Mucosa of descending colon (tissue), 3 donors: ENCODE results near the gene NEDD8. TPM values are rescaled to one million over a fixed set of nuclear protein-coding genes. Genes with fewer than 3 reads are reported as not detected.

ENCODE experiments used
- ATAC-seq: fragments of 200-7000 bp; cut with Tn5 transposase; one replicate; pipeline ENCODE4 v1.9.1; 2020; ENCODE audit warnings: mild to moderate bottlenecking, moderate library complexity
- DNase-seq, 3 donors: peaks; one replicate each; pipeline ENCODE4 v3.0.0-alpha.2; 2020
- H3K36me3 ChIP-seq: fragments of 200-600 bp; one replicate; pipeline ENCODE4 v1.8.0; 2021; ENCODE audit warnings: low read depth, mild to moderate bottlenecking
- H3K4me1 ChIP-seq: fragments of 200-600 bp; one replicate; pipeline ENCODE4 v1.8.0; 2021; ENCODE audit warnings: low read depth, mild to moderate bottlenecking
- H3K4me3 ChIP-seq: fragments of 200-600 bp; one replicate; pipeline ENCODE4 v1.8.0; 2021; ENCODE audit warnings: mild to moderate bottlenecking
- H3K9me3 ChIP-seq: fragments of 200-600 bp; one replicate; pipeline ENCODE4 v1.8.0; 2021; ENCODE audit warnings: mild to moderate bottlenecking
- CTCF ChIP-seq: fragments of 200-600 bp; IDR thresholded peaks from one replicate; pipeline ENCODE4 v1.8.0; 2022; ENCODE audit warnings: antibody characterized with exemption, mild to moderate bottlenecking
- intact Hi-C, 2 donors: fragments of 100-400 bp; cut with DNase I in 1 of 2; cut with micrococcal nuclease in 1 of 2; formaldehyde crosslinking; loops; one replicate each; pipeline versions ENCODE4 v1.11.0 to v1.11.1; 2022; cut with DNase I, micrococcal nuclease
- total RNA-seq, 3 donors: library from RNA; stranded (reverse); fragmentation: NEBNext Ultra II Directional in 2 of 3; extraction: Animal tissue kit (Norgen Biotek cat#: 25700) in 2 of 3; gene quantifications; one replicate each; pipeline versions ENCODE4 v1.2.1 to v1.2.4, GENCODE V29; 2021 to 2023
- donor health status: DM: no; HTN: no; CAD: no; lungs with moderate emphysema.
- donor health status: DM: no; HTN: no; CAD: no.
- donor health status: DM: no; HTN: yes; CAD: no.

NEDD8 gene
- total RNA-seq, 3 donors from 2014 or later = 108 to 150 (median 131) TPM

- H3K4me1 ChIP-seq = no peaks in the 10 kb centered on the region
- DNase-seq (peak in 1 of 3 donors; percentile 10), ATAC-seq (no peak)
- H3K9me3 ChIP-seq = no peaks in the 10 kb centered on the region
- no peak for TF ChIP-seq CTCF
- intact Hi-C loops = no loop called here
- H3K36me3 ChIP-seq = no peaks in the 10 kb centered on the region
- H3K4me3 ChIP-seq = no peak within 1 kb of the TSS
Observed at GRCh38 chr14:24262821-24263733, 30.9 kb upstream of the NEDD8 start, which contains the start of gene TGM1. TSS of gene TGM1 (minus strand) at chr14:24263177. CDS start at chr14:24262352, 825 bp downstream.

GRCh38 chr14:24261969-24262327, 29.8 kb upstream of the NEDD8 start:
- intact Hi-C loops = no loop called here

GRCh38 chr14:24261256-24261968, 29.2 kb upstream of the NEDD8 start:
- DNase-seq (peak in 1 of 3 donors; percentile 14), ATAC-seq (no peak)
- no peaks in the 10 kb centered on the region for H3K36me3 ChIP-seq
- TF ChIP-seq CTCF = no peak
- H3K4me3 ChIP-seq = no peak overlapping the region
- H3K4me1 ChIP-seq = no peaks in the 10 kb centered on the region
- intact Hi-C loops = no loop called here
- no peaks in the 10 kb centered on the region for H3K9me3 ChIP-seq

More at GRCh38 chr14:24261969-24262327, 29.8 kb upstream of the NEDD8 start:
- H3K4me1 ChIP-seq = no peaks in the 10 kb centered on the region
- no peak for TF ChIP-seq CTCF
- H3K4me3 ChIP-seq = no peak overlapping the region
- H3K36me3 ChIP-seq = no peaks in the 10 kb centered on the region
- no peaks in the 10 kb centered on the region for H3K9me3 ChIP-seq
- DNase-seq (no peak), ATAC-seq (no peak)

GRCh38 chr14:24260780-24261157, 28.6 kb upstream of the NEDD8 start:
- Histone ChIP-seq H3K9me3 (no peaks in the 10 kb centered on the region), H3K4me3 (no peak overlapping the region), H3K4me1 (no peaks in the 10 kb centered on the region), H3K36me3 (no peaks in the 10 kb centered on the region)
- DNase-seq (peak in 1 of 3 donors; percentile 5), ATAC-seq (no peak)
- no peak for TF ChIP-seq CTCF
- intact Hi-C loops = no loop called here

- peak in 1 of 3 donors; percentile 7 for DNase-seq
- Histone ChIP-seq H3K36me3 (no peaks in the 10 kb centered on the region), H3K4me3 (no peak overlapping the region), H3K9me3 (no peaks in the 10 kb centered on the region), H3K4me1 (no peaks in the 10 kb centered on the region)
- ATAC-seq = no peak
- intact Hi-C loops = no loop called here
- no peak for TF ChIP-seq CTCF
Observed at GRCh38 chr14:24260026-24260779, 28.0 kb upstream of the NEDD8 start.
